Measurements from ENCODE around the gene NEK8.
"Not testable (repeated sequence)": the region's sequence is repeated elsewhere in the genome, so short reads cannot be mapped to it uniquely, and the experiment has no call there.

Gene NEK8

DNA sequence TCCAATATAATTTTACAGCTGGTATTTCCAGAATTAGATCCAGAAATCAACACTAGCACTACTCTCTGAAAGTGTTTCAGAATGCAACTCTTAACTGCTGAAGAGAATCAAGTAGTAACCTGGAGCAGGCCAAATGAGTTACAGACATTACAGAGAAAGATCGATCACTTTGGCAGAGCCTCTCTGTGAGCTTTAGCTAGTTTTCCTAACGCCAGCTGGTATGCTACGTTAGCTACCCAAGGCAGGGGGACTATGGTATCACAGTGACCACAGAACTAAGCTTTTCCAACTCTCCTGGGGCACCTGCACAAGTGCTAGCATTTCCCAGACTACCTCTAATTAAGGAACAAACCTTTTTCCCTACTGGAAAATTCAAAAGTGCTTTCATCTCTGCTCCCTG lies 45.6 kb downstream of the NEK8 start:
- no peak for DNase-seq

DNA sequence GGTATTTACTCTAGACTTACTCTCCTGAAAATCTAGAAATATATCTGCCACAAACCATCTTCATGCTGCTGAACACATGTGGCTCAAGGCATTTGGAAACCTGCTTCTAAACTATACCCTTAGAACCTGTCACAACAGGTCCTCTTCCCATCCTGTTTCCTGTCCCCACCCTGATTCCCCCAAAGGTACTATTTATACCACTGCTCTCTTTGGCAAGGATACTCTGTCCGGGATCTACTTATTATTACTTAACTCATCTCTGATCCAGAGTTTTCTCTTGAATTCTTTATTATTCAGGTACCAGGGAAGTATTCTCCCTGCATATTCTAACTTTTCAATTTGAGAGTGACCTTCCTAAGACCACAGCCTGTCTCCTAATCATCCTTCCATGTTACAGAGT lies 48.6 kb downstream of the NEK8 start:
- DNase-seq = no peak

DNA sequence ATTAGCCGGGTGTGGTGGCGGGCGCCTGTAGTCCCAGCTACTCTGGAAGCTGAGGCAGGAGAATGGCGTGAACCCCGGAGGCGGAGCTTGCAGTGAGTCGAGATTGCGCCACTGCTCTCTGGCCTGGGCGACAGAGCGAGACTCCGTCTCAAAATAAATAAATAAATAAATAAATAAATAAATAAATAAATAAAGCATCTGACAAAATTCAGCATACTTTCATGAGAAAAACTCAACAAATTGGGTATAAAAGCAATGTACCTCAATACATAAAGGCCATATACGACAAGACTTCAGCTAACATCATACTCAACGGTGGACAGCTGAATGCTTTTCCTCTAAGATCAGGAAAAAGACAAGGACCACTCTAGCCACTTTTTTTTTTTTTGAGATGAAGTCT lies 51.0 kb downstream of the NEK8 start:
- DNase-seq = not testable (repeated sequence)

DNA sequence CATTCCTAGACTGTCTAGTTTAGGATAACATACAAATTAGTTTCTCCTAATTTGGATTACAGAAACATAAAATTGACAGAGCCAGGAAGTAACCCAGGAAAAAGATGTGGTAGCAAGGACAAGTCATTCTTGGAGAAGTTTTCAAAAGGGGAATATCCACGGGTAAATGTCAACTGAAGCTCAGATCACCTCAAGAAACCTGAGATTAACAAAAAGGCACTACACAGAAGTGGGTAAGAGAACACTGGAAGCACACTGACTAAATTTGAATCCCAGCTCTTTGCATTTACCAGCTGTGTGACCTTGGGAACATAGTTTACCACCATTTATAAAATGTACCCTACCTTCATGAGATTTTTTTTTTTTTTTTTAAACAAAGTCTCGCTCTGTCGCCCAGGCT lies 54.6 kb downstream of the NEK8 start:
- DNase-seq = no peak

DNA sequence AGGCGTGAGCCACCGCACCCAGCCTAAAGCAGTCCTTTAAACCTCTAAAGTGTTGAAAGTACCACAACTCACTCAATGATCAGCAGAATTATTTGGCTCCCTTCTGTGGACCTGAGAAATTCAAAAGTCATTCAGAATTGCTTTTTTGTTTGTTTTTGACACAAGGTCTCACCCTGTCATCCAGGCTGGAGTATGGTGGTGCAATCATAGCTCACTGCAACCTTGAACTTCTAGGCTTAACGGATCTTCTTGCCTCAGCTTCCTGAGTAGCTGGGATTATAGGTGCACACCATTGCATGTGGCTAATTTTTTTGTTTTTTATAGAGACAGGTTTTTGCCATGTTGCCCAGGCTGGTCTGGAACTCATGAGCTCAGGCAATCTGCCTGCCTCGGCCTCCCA lies 59.5 kb downstream of the NEK8 start:
- DNase-seq = no peak

Measured in NCI-H2081 (cell line).